Left lung (tissue), 10 donors: ENCODE data around the gene HMCN1. TPM values are rescaled to one million over a fixed set of nuclear protein-coding genes. Genes with fewer than 3 reads are reported as not detected.

ENCODE experiments used
- ATAC-seq: fragments of 200-7000 bp; cut with Tn5 transposase; one replicate; pipeline ENCODE4 v1.9.1; 2020; ENCODE audit warnings: moderate library complexity
- DNase-seq, 4 donors: peaks; one replicate each; pipeline ENCODE4 v3.0.0-alpha.2; 2013 to 2020
- H3K27ac ChIP-seq, 2 donors: fragments of 200-600 bp; sonication (generic) in 1 of 2; one replicate each; pipeline versions ENCODE4 v1.5.0 to v1.8.0; 2020 to 2021
- H3K27me3 ChIP-seq, 2 donors: fragments of 200-600 bp; sonication (generic) in 1 of 2; one replicate each; pipeline versions ENCODE4 v1.5.0 to v1.8.0; 2020 to 2021
- H3K36me3 ChIP-seq, 2 donors: fragments of 200-600 bp; sonication (generic) in 1 of 2; one replicate each; pipeline versions ENCODE4 v1.5.0 to v1.8.0; 2020 to 2021
- H3K4me1 ChIP-seq, 2 donors: fragments of 200-600 bp; one replicate each; pipeline ENCODE4 v1.8.0; 2021
- H3K4me3 ChIP-seq, 2 donors: fragments of 200-600 bp; sonication (generic) in 1 of 2; one replicate each; pipeline versions ENCODE4 v1.5.0 to v1.8.0; 2020 to 2021; ENCODE audit warnings: mild to moderate bottlenecking in 1 of 2
- H3K9me3 ChIP-seq, 2 donors: fragments of 200-600 bp; sonication (generic) in 1 of 2; one replicate each; pipeline versions ENCODE4 v1.5.0 to v1.8.0; 2020 to 2021
- CTCF ChIP-seq, 2 donors: fragments of 200-600 bp; sonication (generic) in 1 of 2; IDR thresholded peaks; one replicate each; pipeline versions ENCODE4 v1.5.0 to v1.8.0; 2021; ENCODE audit warnings: antibody characterized with exemption in 2 of 2
- intact Hi-C, 2 donors: fragments of 100-400 bp; cut with DNase I; formaldehyde crosslinking; loops; one replicate each; pipeline versions ENCODE4 v1.11.2 to v1.14.2; 2022
- polyA plus RNA-seq, 6 donors: library from polyadenylated mRNA; unstranded; fragments of 120-200 nt; gene quantifications; one replicate each; pipeline ENCODE4 v1.2.1, GENCODE V29; 2013; ENCODE audit not compliant: insufficient read length in 6 of 6
- total RNA-seq, 2 donors: library from RNA; stranded (reverse); fragmentation: NEBNext Ultra II Directional; extraction: Animal tissue kit (Norgen Biotek cat#: 25700); gene quantifications; one replicate each; pipeline ENCODE4 v1.2.1, GENCODE V29; 2021
- donor health status: DM: no; HTN: yes; CAD: no.
- donor health status: DM: no; HTN: no; CAD: no.

The HMCN1 gene
- total and polyA plus RNA-seq, 8 donors: 24.0 to 91.0 (median 48.7) TPM

DNA sequence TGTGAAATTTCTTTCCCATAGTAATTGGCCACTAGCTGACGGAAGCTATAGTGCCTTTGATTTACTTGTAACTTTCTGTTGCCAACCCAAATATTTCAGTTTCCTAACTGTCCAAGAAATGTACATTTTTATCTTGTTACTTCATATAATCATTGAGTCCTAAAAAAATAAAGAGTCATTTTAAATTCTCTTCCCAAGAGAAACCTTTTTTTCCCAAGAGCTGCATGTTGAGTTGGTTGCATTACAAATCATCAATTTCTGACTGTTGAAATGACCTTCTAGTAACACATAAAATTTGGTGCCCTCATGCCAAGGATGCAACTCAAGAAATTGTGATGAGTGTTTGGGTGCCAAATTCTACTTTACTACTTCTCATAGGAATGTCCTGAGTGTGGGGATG, 61.0 kb downstream of the HMCN1 start:
- ATAC-seq: no peak
- no peaks in the 10 kb centered on the region for H3K36me3 ChIP-seq
- peaks cover 0 to 20% of the 10 kb centered on the region in 2 donors for H3K9me3 ChIP-seq
- H3K4me1 ChIP-seq: no peaks in the 10 kb centered on the region
- H3K27me3 ChIP-seq: no peaks in the 10 kb centered on the region
- TF ChIP-seq CTCF (IDR thresholded peaks at IDR 0.05): no peak
- H3K4me3 ChIP-seq: no peak overlapping the region
- no peak overlapping the region for H3K27ac ChIP-seq
- DNase-seq: no peak
- intact Hi-C loops: no loop called here

GRCh38 chr1:185798505-185798904, 64.3 kb downstream of the HMCN1 start:
- H3K4me3 ChIP-seq: no peak overlapping the region
- no peak for DNase-seq
- H3K27ac ChIP-seq: no peak overlapping the region
- intact Hi-C loops: no loop called here
- no peak for TF ChIP-seq CTCF (IDR thresholded peaks at IDR 0.05)
- no peaks in the 10 kb centered on the region for H3K27me3 ChIP-seq
- peaks cover 0 to 20% of the 10 kb centered on the region in 2 donors for H3K9me3 ChIP-seq
- H3K4me1 ChIP-seq: no peaks in the 10 kb centered on the region
- H3K36me3 ChIP-seq: no peaks in the 10 kb centered on the region
- ATAC-seq: no peak

- H3K4me3 ChIP-seq: no peak overlapping the region
- H3K27me3 ChIP-seq: no peaks in the 10 kb centered on the region
- H3K36me3 ChIP-seq: no peaks in the 10 kb centered on the region
- H3K27ac ChIP-seq: no peak overlapping the region
- H3K9me3 ChIP-seq: peaks cover 0 to 13% of the 10 kb centered on the region in 2 donors
- peaks cover 0 to 3% of the 10 kb centered on the region in 2 donors for H3K4me1 ChIP-seq
- ATAC-seq (no peak), DNase-seq (no peak)
- TF ChIP-seq CTCF (IDR thresholded peaks at IDR 0.05): no peak
- intact Hi-C loops: no loop called here
Observed at GRCh38 chr1:185803241-185803640, 69.0 kb downstream of the HMCN1 start.

GRCh38 chr1:185804206-185804605, 70.0 kb downstream of the HMCN1 start:
- Histone ChIP-seq H3K27ac (no peak overlapping the region), H3K4me1 (peaks cover 0 to 3% of the 10 kb centered on the region in 2 donors), H3K36me3 (no peaks in the 10 kb centered on the region), H3K27me3 (no peaks in the 10 kb centered on the region), H3K4me3 (no peak overlapping the region), H3K9me3 (peaks cover 0 to 3% of the 10 kb centered on the region in 2 donors)
- DNase-seq: no peak
- peak; percentile 67 for ATAC-seq
- intact Hi-C loops: no loop called here
- no peak for TF ChIP-seq CTCF (IDR thresholded peaks at IDR 0.05)

DNA sequence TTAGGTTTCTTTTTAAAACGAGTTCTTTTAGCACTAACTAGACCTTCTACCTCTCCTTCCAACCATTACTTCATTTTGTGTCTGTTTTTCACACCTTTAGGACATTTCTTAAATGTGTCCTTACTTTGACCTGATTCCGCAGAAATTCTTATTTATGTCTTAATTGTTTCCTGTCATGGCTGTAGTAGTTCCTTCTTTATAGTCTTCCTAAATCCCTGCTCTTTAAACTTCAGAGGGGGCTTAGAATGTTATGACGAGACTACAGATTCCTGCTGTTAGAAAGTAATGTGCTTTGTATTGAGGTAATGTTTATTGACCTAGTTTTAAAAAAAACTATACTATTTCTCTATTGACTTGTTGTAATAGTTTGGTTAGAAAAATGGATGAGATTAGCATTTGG, 70.4 kb downstream of the HMCN1 start:
- Histone ChIP-seq H3K4me3 (no peak overlapping the region), H3K27ac (no peak overlapping the region), H3K9me3 (no peaks in the 10 kb centered on the region), H3K36me3 (no peaks in the 10 kb centered on the region), H3K4me1 (peaks cover 0 to 3% of the 10 kb centered on the region in 2 donors), H3K27me3 (no peaks in the 10 kb centered on the region)
- no peak for ATAC-seq
- intact Hi-C loops: no loop called here
- TF ChIP-seq CTCF (IDR thresholded peaks at IDR 0.05): no peak
- DNase-seq: no peak
